ENCODE results near the gene SLC26A11. TPM values are rescaled to one million over a fixed set of nuclear protein-coding genes. Genes with fewer than 3 reads are reported as not detected.

SLC26A11 gene
- total RNA-seq, 1 donor from 2014 or later, result 50.1 TPM

- no peak for TF ChIP-seq CTCF (IDR thresholded peaks at IDR 0.05; ENCODE audit: unreplicated experiment)
Measured at GRCh38 chr17:80189611-80190010, 30.6 kb upstream of the SLC26A11 start.

GRCh38 chr17:80190716-80191115, 29.5 kb upstream of the SLC26A11 start:
- Mint-ChIP-seq H3K36me3 (ENCODE audit: low read depth, unreplicated experiment) (no peaks in the 10 kb centered on the region), H3K4me3 (ENCODE audit: unreplicated experiment) (no peak overlapping the region), H3K27me3 (ENCODE audit: unreplicated experiment) (peaks cover 7% of the 10 kb centered on the region), H3K4me1 (ENCODE audit: unreplicated experiment) (peaks cover 4% of the 10 kb centered on the region), H3K27ac (ENCODE audit: unreplicated experiment) (no peak overlapping the region), H3K9me3 (ENCODE audit: unreplicated experiment) (no peaks in the 10 kb centered on the region)
- DNase-seq (ENCODE audit: low spot score), result no peak
- no peak for TF ChIP-seq CTCF (IDR thresholded peaks at IDR 0.05; ENCODE audit: unreplicated experiment)

More at GRCh38 chr17:80189611-80190010, 30.6 kb upstream of the SLC26A11 start:
- no peak for DNase-seq (ENCODE audit: low spot score)
- H3K36me3 Mint-ChIP-seq (ENCODE audit: low read depth, unreplicated experiment), result no peaks in the 10 kb centered on the region
- no peak overlapping the region for H3K4me3 Mint-ChIP-seq (ENCODE audit: unreplicated experiment)
- no peak overlapping the region for H3K27ac Mint-ChIP-seq (ENCODE audit: unreplicated experiment)
- H3K27me3 Mint-ChIP-seq (ENCODE audit: unreplicated experiment), result peaks cover 7% of the 10 kb centered on the region
- H3K4me1 Mint-ChIP-seq (ENCODE audit: unreplicated experiment), result peaks cover 4% of the 10 kb centered on the region
- H3K9me3 Mint-ChIP-seq (ENCODE audit: unreplicated experiment), result no peaks in the 10 kb centered on the region

GRCh38 chr17:80191192-80191591, 29.0 kb upstream of the SLC26A11 start:
- TF ChIP-seq CTCF (IDR thresholded peaks at IDR 0.05; ENCODE audit: unreplicated experiment), result no peak
- H3K4me3 Mint-ChIP-seq (ENCODE audit: unreplicated experiment), result no peak overlapping the region
- no peak for DNase-seq (ENCODE audit: low spot score)
- no peaks in the 10 kb centered on the region for H3K36me3 Mint-ChIP-seq (ENCODE audit: low read depth, unreplicated experiment)
- no peak overlapping the region for H3K27ac Mint-ChIP-seq (ENCODE audit: unreplicated experiment)
- H3K27me3 Mint-ChIP-seq (ENCODE audit: unreplicated experiment), result peaks cover 7% of the 10 kb centered on the region
- peaks cover 4% of the 10 kb centered on the region for H3K4me1 Mint-ChIP-seq (ENCODE audit: unreplicated experiment)
- H3K9me3 Mint-ChIP-seq (ENCODE audit: unreplicated experiment), result no peaks in the 10 kb centered on the region

GRCh38 chr17:80191865-80192661, 28.2 kb upstream of the SLC26A11 start:
- Mint-ChIP-seq H3K27ac (ENCODE audit: unreplicated experiment) (peak overlapping the region; percentile 24), H3K4me3 (ENCODE audit: unreplicated experiment) (no peak overlapping the region), H3K36me3 (ENCODE audit: low read depth, unreplicated experiment) (no peaks in the 10 kb centered on the region), H3K4me1 (ENCODE audit: unreplicated experiment) (peaks cover 4% of the 10 kb centered on the region), H3K27me3 (ENCODE audit: unreplicated experiment) (peaks cover 5% of the 10 kb centered on the region), H3K9me3 (ENCODE audit: unreplicated experiment) (no peaks in the 10 kb centered on the region)
- DNase-seq (ENCODE audit: low spot score), result no peak
- TF ChIP-seq CTCF (IDR thresholded peaks at IDR 0.05; ENCODE audit: unreplicated experiment), result no peak

- no peak for DNase-seq (ENCODE audit: low spot score)
- no peak for TF ChIP-seq CTCF (IDR thresholded peaks at IDR 0.05; ENCODE audit: unreplicated experiment)
- H3K9me3 Mint-ChIP-seq (ENCODE audit: unreplicated experiment), result no peaks in the 10 kb centered on the region
- no peak overlapping the region for H3K27ac Mint-ChIP-seq (ENCODE audit: unreplicated experiment)
- no peak overlapping the region for H3K4me3 Mint-ChIP-seq (ENCODE audit: unreplicated experiment)
- H3K36me3 Mint-ChIP-seq (ENCODE audit: low read depth, unreplicated experiment), result peaks cover 4% of the 10 kb centered on the region
- peaks cover 7% of the 10 kb centered on the region for H3K4me1 Mint-ChIP-seq (ENCODE audit: unreplicated experiment)
- peaks cover 9% of the 10 kb centered on the region for H3K27me3 Mint-ChIP-seq (ENCODE audit: unreplicated experiment)
Measured at GRCh38 chr17:80195141-80195540, 25.1 kb upstream of the SLC26A11 start.

Measured in endothelial cell (in vitro differentiated cells).